Esophagus muscularis mucosa (tissue), 4 donors: ENCODE results near the gene ARHGEF18. TPM values are rescaled to one million over a fixed set of nuclear protein-coding genes. Genes with fewer than 3 reads are reported as not detected.

Source experiments
- DNase-seq: peaks from one replicate; pipeline ENCODE4 v3.0.0-alpha.2; 2017; ENCODE audit errors: extremely low spot score
- H3K27ac ChIP-seq, 4 donors: fragments of 200-600 bp; sonication (generic); replicated peaks in 1 of 4; 1 replicate in 3 of 4; 2 replicates in 1 of 4; pipeline ENCODE4 v1.5.1; 2016 to 2019; ENCODE audit warnings: mild to moderate bottlenecking in 1 of 4
- H3K27me3 ChIP-seq, 4 donors: fragments of 200-600 bp; sonication (generic); one replicate each; pipeline versions ENCODE4 v1.5.1 to v1.6.0; 2016 to 2019
- H3K36me3 ChIP-seq, 4 donors: fragments of 200-600 bp; sonication (generic); one replicate each; pipeline ENCODE4 v1.5.1; 2016 to 2019
- H3K4me1 ChIP-seq, 4 donors: fragments of 200-600 bp; sonication (generic); one replicate each; pipeline ENCODE4 v1.5.1; 2016 to 2019
- H3K4me3 ChIP-seq, 4 donors: fragments of 200-600 bp; sonication (generic); 1 replicate in 2 of 4; 2 replicates in 2 of 4; pipeline ENCODE4 v1.5.1; 2016 to 2019; ENCODE audit warnings: mild to moderate bottlenecking in 4 of 4, moderate library complexity in 1 of 4
- H3K9me3 ChIP-seq, 4 donors: fragments of 200-600 bp; sonication (generic); 1 replicate in 3 of 4; 2 replicates in 1 of 4; pipeline ENCODE4 v1.5.1; 2016 to 2019
- CTCF ChIP-seq, 3 experiments: fragments of 200-600 bp in 2 of 3; fragments of 450-650 bp in 1 of 3; sonication (generic) in 2 of 3; IDR thresholded peaks; one replicate each; pipeline ENCODE4 v1.5.1; 2017 to 2019; ENCODE audit warnings: antibody characterized with exemption in 3 of 3, mild to moderate bottlenecking in 2 of 3, moderate library complexity in 1 of 3
- EP300 ChIP-seq: sonication (generic); formaldehyde crosslinking; IDR thresholded peaks from one replicate; pipeline ENCODE4 v1.6.1; 2017; ENCODE audit warnings: antibody characterized with exemption
- POLR2A ChIP-seq: fragments of 450-650 bp; IDR thresholded peaks from one replicate; pipeline ENCODE4 v1.6.1; 2017; ENCODE audit warnings: antibody characterized with exemption, moderate library complexity, mild to moderate bottlenecking, low read depth
- POLR2AphosphoS5 ChIP-seq, 2 donors: sonication (generic); formaldehyde crosslinking; IDR thresholded peaks; one replicate each; pipeline ENCODE4 v1.6.1; 2017; ENCODE audit warnings: antibody characterized with exemption in 2 of 2
- WGBS: methylation state at CpG from one replicate; pipeline ENCODE4 v1.1.5; 2018; 5-methylcytosine and 5-hydroxymethylcytosine counted together
- intact Hi-C: fragments of 100-400 bp; cut with DNase I; formaldehyde crosslinking; loops from one replicate; pipeline ENCODE4 v1.15.1; 2023
- total RNA-seq, 4 donors: library from RNA; depleted of rRNA; stranded (reverse); fragments of >200 nt; gene quantifications; one replicate each; pipeline versions ENCODE4 v1.1.0 to v1.2.1, GENCODE V29; 2016

Gene ARHGEF18
- total RNA-seq, 4 donors from 2014 or later = 25.0 to 40.3 (median 29.4) TPM

DNA sequence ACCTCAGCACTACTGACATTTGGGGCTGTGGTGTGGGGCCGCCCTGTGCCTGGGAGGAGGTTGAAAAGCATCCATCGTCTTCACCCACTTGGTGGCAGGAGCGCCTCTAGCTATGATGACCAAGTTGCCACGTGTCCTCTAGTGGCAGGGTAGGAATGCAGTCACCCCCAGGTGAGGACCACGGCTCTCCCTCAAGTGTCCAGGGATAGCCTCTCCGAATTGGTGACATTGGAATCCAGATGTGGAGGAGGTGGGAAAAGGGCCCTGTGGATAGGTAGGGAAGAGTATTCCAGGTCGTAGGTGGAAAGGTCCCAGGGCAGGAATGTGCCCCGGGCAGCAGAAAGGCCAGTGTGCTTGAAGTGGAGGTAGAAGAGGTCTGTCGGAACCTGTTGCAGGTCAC is 37.6 kb downstream of the ARHGEF18 start:
- Histone ChIP-seq H3K9me3 (no peaks in the 10 kb centered on the region), H3K4me3 (no peak overlapping the region), H3K27ac (no peak overlapping the region), H3K4me1 (no peaks in the 10 kb centered on the region), H3K36me3 (peaks cover 0 to 49% (median 12%) of the 10 kb centered on the region in 4 donors), H3K27me3 (no peaks in the 10 kb centered on the region)
- TF ChIP-seq EP300 (no peak), POLR2AphosphoS5 (IDR thresholded peaks at IDR 0.05) (no peak), CTCF (IDR thresholded peaks at IDR 0.05) (no peak), POLR2A (no peak)
- DNase-seq = no peak
- intact Hi-C loops = no loop called here
- WGBS = 59% methylated on average over 9 of the region's 9 CpGs

GRCh38 chr19:7386769-7387168 is 38.0 kb downstream of the ARHGEF18 start:
- TF ChIP-seq POLR2A (no peak), EP300 (no peak), POLR2AphosphoS5 (IDR thresholded peaks at IDR 0.05) (no peak), CTCF (IDR thresholded peaks at IDR 0.05) (no peak)
- no peaks in the 10 kb centered on the region for H3K27me3 ChIP-seq
- 91% methylated on average over 6 of the region's 8 CpGs for WGBS
- intact Hi-C loops = no loop called here
- no peak overlapping the region for H3K4me3 ChIP-seq
- no peaks in the 10 kb centered on the region for H3K9me3 ChIP-seq
- H3K4me1 ChIP-seq = no peaks in the 10 kb centered on the region
- no peak overlapping the region for H3K27ac ChIP-seq
- DNase-seq = no peak
- H3K36me3 ChIP-seq = peaks cover 0 to 49% (median 12%) of the 10 kb centered on the region in 4 donors

DNA sequence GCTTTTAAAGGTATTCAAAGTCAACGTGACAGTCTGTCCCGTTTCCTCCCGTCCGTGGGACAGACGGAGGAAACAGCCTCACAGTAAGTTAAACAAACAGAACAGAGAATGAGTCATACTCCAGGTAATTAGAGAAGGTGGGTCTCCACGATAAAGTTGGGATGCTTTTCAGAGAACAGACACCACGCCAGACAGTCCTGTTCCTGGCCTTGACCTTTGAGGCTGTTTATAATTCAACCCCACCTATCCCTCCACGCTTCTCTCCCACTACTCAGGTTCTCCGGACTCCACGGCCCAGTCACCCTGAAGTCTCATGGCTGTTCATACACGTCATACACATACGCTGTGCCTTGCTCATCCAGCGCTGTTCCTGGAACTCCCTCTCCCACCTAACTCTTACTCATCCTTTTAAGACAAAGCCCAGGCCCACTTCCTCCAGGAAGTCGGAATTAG is 42.5 kb downstream of the ARHGEF18 start:
- 84% methylated on average over 14 of the region's 14 CpGs for WGBS
- no peak for DNase-seq
- no peak for TF ChIP-seq EP300
- no peak for TF ChIP-seq CTCF (IDR thresholded peaks at IDR 0.05)
- no peak overlapping the region for H3K4me3 ChIP-seq
- no peaks in the 10 kb centered on the region for H3K27me3 ChIP-seq
- no peaks in the 10 kb centered on the region for H3K9me3 ChIP-seq
- intact Hi-C loops = no loop called here
- peaks cover 9 to 20% (median 17%) of the 10 kb centered on the region in 4 donors for H3K4me1 ChIP-seq
- H3K27ac ChIP-seq = no peak overlapping the region
- H3K36me3 ChIP-seq = peaks cover 0 to 37% (median 11%) of the 10 kb centered on the region in 4 donors

- Histone ChIP-seq H3K27ac (no peak overlapping the region), H3K4me1 (peaks cover 13 to 34% (median 30%) of the 10 kb centered on the region in 4 donors), H3K36me3 (peaks cover 0 to 17% (median 4%) of the 10 kb centered on the region in 4 donors), H3K27me3 (no peaks in the 10 kb centered on the region), H3K9me3 (no peaks in the 10 kb centered on the region), H3K4me3 (no peak overlapping the region)
- intact Hi-C loops = no loop called here
- WGBS = 82% methylated on average over 2 of the region's 2 CpGs
- TF ChIP-seq EP300 (no peak), POLR2A (no peak), CTCF (IDR thresholded peaks at IDR 0.05) (no peak), POLR2AphosphoS5 (IDR thresholded peaks at IDR 0.05) (no peak)
- no peak for DNase-seq
These were observed 44.7 kb downstream of the ARHGEF18 start for GRCh38 chr19:7393459-7393858.
